Measurements from ENCODE around the gene VPS37B. TPM values are rescaled to one million over a fixed set of nuclear protein-coding genes. Genes with fewer than 3 reads are reported as not detected.

VPS37B gene
- total RNA-seq, 1 experiment from 2014 or later: 111 TPM

DNA sequence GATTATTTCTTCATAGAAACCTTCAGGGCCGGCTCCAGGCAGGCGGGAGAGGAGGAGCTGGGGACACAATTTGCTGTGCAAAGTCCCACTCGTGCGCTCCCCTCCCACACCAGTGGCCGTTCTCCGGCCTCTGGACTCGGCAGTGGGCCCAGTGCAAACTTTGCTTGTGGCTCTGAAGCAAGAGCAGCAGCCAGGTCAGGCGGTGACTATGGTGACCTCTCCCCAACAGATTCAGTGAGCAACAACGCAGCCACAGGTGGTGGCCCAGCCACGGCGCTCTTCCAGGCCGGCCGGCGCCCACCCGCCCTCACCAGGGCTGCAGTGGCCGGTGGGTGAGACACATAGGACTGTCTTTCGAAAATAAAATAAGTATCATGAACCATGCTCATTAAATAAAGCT, 29.5 kb downstream of the VPS37B start:
- no peak for DNase-seq (ENCODE audit: low spot score)

DNA sequence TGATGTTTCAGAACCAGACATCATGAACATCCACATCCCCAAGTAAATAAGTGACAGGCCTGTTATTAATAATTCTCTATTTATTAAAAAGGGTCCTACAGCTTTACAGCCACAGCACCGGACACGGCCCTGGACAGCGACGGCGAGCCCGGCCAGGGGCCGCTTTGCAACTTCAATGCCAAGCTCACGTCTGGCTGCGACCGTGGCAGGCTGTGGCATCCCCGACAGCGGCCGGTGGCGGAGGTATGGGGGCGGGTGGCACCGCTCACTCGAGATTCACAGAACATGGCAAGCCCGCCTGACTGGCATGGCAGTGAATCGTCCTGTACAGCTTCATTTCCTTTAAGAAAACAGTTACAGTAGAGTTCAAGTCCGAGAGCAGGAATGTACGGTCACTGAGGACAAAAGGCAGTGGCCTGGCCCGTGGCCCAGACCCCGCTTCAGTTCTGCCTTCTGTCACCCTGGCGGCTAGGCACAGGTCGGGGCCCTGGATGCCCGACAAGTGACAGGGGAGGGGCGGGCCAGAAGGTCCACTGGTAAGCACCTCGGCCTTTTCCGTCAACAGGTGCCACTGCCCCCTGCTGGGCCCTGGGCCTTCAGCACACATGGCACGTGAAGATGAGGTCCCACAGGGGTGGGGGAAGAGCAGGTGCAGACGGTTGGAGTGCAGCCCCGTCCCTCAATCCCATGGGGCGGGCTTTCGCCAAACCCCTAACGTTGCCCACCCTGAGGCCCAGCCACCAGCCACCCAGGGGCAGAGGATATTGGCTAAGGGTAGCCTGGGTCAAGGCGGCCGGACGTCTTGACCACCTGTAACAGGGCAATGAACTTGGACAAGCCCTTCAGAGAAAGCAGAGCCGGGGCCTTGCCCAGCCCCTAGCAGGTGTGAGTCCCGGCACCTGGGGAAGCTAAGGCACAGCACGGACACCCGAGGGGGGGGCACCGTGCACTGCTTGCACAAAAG, 30.4 kb downstream of the VPS37B start:
- no peak for DNase-seq (ENCODE audit: low spot score)

DNA sequence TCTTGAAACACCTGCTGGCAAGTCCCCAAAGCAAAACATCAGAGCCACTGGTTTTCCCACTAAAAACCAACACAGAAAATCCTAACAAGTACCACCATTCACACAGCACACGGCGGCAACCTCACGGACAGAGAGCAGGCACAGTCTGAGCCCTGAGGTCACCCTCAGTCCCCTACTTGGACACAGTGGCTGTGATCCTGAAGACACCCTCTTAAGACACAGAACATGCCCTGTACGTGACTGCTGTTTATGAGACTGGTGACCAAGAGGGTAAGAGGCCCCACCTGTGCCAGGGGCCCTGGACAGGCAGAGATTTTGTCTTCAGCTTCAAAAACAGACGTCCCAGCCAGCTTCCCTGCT, 31.1 kb downstream of the VPS37B start:
- DNase-seq (ENCODE audit: low spot score): no peak

DNA sequence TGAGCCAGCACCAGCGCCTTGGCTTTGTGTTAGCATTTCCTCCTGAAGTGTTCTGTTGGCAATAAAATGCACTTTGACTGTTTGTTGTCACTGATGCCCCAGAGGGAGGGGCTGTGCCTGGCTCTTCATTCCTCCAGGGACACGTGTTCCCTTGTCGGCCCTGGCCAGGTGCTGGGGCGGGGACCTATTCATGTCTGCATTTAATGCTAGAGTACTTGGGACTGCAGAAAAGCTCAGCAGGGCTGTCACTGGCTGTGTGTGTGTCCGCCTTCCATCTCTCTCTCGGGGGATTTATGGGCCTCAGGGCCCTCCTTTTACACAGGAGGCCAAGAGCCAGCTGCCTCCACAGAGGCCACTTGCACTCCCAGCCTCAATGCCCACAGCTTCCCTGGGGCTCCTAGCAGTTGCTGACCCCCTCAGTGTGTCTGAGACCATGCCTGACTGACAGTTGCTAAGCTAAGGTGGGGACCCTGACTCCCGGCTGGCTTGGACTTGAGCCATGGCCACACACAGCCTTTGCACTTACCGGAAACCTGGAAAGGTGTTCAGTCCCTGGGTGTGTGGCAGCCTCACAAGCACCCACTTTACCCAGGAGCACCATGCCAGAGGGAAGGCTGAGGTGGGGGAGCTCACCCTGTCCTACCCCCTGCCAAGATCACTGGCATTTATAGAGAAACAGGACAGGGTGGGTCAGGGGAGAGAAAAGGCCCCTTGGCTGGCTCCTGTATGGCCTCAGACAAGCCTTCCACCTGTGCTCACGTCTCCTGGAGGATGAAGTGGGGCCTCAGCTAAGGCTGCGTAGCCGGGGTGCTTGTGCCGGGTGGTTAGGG, 32.8 kb downstream of the VPS37B start:
- peak; percentile 90 for DNase-seq (ENCODE audit: low spot score)

GRCh38 chr12:122862110-122862634, 33.8 kb downstream of the VPS37B start:
- no peak for DNase-seq (ENCODE audit: low spot score)

DNA sequence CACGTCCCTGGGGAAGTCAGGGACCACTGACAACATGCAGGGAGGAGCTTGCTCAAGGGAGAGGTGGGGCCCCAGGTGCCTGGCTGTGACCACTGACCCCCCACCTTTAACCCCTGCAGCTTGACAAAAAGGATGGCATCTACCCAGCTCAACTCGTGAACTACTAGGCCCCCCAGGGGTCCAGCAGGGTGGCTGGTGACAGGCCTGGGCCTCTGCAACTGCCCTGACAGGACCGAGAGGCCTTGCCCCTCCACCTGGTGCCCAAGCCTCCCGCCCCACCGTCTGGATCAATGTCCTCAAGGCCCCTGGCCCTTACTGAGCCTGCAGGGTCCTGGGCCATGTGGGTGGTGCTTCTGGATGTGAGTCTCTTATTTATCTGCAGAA, 34.3 kb downstream of the VPS37B start:
- DNase-seq (ENCODE audit: low spot score): no peak

GRCh38 chr12:122860854-122861586, 34.9 kb downstream of the VPS37B start:
- no peak for DNase-seq (ENCODE audit: low spot score)

DNA sequence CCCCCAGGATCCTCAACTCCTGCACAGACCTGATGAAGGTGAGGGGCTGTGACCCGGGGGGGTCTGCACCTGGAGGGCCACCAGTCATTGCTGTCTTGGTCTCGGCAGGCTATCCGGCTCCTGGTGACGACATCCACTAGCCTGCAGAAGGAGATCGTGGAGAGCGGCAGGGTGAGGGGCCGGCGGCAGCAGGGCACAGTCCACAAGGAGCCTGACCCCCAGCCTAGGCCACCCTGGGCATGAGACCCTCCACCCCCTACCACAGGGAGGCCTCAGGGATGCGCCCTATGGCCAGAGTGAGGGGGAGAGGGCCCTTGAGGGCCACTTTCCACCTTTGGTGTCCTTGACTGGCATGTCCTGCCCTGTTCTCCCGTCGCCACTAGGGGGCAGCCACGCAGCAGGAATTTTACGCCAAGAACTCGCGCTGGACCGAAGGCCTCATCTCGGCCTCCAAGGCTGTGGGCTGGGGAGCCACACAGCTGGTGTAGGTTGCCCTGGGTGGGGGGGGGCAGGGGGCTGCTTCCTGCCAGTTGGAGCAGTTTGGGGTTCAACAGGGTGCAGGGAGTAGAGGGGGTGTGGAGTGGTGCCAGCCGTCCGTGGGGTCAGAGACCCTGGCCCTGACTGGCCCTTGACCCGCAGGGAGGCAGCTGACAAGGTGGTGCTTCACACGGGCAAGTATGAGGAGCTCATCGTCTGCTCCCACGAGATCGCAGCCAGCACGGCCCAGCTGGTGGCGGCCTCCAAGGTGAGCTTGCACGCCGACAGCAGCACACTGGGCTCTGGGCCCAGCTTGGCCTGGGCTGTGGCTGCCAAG, 35.7 kb downstream of the VPS37B start:
- peak; percentile 84 for DNase-seq (ENCODE audit: low spot score)

GRCh38 chr12:122859303-122860039, 36.5 kb downstream of the VPS37B start:
- no peak for DNase-seq (ENCODE audit: low spot score)

DNA sequence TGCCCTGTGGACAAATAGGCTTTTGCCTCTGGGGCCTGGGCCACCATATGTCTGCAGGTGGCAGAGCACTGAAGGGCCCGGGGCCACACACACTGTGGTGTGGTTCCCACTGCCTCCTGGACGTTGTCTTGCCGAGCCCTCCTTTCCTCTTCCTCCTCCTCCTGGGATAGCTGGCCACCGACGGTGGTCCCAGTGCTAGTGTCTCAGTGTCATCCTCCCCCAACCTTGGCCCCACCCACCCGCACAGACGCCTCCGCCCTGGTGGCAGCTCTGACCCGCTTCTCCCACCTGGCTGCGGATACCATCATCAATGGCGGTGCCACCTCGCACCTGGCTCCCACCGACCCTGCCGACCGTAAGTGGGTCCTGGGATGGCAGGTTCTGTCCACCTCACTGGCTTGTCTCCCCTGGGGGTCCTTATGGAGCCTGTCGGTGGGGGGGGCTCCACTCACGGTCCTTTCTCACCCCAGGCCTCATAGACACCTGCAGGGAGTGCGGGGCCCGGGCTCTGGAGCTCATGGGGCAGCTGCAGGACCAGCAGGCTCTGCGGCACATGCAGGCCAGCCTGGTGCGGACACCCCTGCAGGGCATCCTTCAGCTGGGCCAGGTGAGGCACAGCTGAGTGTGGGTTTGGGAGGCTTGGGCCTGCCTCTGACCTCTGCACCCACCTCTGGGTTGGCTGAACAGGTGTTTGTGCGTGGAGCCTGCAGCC, 37.2 kb downstream of the VPS37B start:
- no peak for DNase-seq (ENCODE audit: low spot score)

DNA sequence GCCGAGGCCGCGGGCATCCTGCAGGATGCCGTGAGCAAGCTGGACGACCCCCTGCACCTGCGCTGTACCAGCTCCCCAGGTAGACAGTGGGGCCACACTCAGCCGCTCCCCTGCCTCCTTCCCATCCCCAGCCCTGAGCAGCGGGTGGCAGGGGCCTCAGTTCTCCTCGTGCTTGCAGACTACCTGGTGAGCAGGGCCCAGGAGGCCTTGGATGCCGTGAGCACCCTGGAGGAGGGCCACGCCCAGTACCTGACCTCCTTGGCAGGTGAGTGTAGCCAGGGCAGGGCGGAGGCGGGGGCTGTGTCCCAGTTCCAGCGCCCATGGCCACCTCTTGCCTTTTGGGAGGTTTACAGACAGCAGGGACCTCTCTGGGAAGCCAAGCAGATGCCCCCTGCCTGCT, 37.8 kb downstream of the VPS37B start:
- DNase-seq (ENCODE audit: low spot score): no peak

- DNase-seq (ENCODE audit: low spot score): no peak
Observed at GRCh38 chr12:122856999-122857671, 38.8 kb downstream of the VPS37B start.

GRCh38 chr12:122855928-122856831, 39.7 kb downstream of the VPS37B start:
- DNase-seq (ENCODE audit: low spot score): no peak

DNA sequence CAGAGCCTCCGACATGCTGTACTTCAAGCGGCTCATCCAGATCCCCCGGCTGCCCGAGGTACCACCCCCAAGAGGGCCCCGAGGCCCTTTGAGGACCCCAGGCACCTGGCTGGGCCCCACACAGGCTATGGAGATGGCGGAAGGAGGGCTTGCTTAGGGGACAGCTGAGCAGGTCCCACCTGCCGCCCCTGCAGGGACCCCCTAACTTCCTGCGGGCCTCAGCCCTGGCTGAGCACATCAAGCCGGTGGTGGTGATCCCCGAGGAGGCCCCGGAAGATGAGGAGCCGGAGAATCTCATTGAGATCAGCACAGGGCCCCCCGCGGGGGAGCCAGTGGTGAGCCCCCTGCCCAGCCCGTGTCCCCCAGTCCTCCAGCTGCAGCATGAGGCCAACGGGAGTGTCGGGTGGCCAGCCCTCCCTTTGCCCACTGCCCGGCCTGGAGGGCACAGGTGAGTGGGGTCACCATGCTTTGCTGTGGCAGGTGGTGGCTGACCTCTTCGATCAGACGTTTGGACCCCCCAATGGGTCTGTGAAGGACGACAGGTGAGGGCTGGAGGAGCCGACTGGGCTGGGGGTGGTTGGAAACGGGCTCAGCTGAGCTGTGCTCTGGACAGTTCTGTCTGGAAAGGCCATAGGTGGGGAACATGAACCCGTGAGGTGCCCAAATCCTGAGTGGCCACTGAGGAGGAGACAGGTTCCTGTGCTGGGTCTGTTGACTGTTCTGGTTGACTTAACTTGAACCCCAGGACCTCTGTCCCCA, 40.7 kb downstream of the VPS37B start:
- DNase-seq (ENCODE audit: low spot score): no peak

DNA sequence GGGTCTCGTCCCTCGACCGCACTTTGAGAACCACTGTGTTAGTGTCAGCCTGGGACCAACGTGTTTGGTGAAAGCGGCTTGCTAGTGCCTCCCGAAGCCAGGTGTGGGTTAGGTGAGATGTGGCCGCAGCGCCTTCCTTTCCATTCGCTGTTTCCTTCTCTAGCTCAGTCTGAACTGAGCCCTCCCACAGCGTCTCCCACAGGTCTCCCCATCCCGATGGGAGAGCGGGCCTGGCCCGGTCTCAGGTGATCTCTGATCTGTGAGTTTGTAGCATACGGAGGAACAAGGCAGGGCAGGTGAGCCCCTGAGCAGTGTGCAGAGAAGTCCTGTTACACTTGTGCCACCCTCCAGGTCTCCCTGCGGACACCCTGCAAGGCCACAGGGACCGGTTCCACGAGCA, 41.4 kb downstream of the VPS37B start:
- DNase-seq (ENCODE audit: low spot score): no peak

GRCh38 chr12:122853582-122854245, 42.2 kb downstream of the VPS37B start:
- no peak for DNase-seq (ENCODE audit: low spot score)

Measured in HT-29 (cell line).